HG02642 (cell line): ENCODE results near the gene CDC26.
A peak's percentile ranks its signal among the peaks of the same experiment; 100 is the strongest.
"Not testable (repeated sequence)": the region's sequence is repeated elsewhere in the genome, so short reads cannot be mapped to it uniquely, and the experiment has no call there.

Experiments used
- ATAC-seq: cut with Tn5 transposase; IDR thresholded peaks from one replicate; pipeline ENCODE4 v1.9.1; 2021; ENCODE audit warnings: mild to moderate bottlenecking; ENCODE audit not compliant: unreplicated experiment, poor library complexity

Gene CDC26

GRCh38 chr9:113296247-113296646, 20.9 kb upstream of the CDC26 start:
- ATAC-seq, result not testable (repeated sequence)

GRCh38 chr9:113293285-113293878, 18.0 kb upstream of the CDC26 start:
- ATAC-seq, result no peak

GRCh38 chr9:113290052-113290607, 14.8 kb upstream of the CDC26 start:
- no peak for ATAC-seq

- no peak for ATAC-seq
Observed at GRCh38 chr9:113289091-113289490, 13.7 kb upstream of the CDC26 start.

- ATAC-seq, result no peak
Observed at GRCh38 chr9:113281356-113281755, 6.0 kb upstream of the CDC26 start.

GRCh38 chr9:113278840-113279239, 3.5 kb upstream of the CDC26 start:
- ATAC-seq, result no peak

GRCh38 chr9:113274474-113275156, 757 bp downstream of the CDC26 start:
- peak; percentile 3 for ATAC-seq

GRCh38 chr9:113269871-113270270, 5.5 kb downstream of the CDC26 start:
- ATAC-seq, result no peak

GRCh38 chr9:113269355-113269754, 6.0 kb downstream of the CDC26 start:
- no peak for ATAC-seq

- ATAC-seq, result no peak
Observed at GRCh38 chr9:113267911-113268566, 7.3 kb downstream of the CDC26 start.

- ATAC-seq, result no peak
Observed at GRCh38 chr9:113266174-113266573, 9.2 kb downstream of the CDC26 start.

GRCh38 chr9:113261917-113262671, 13.3 kb downstream of the CDC26 start:
- no peak for ATAC-seq

GRCh38 chr9:113258282-113258681, 17.1 kb downstream of the CDC26 start:
- no peak for ATAC-seq

- no peak for ATAC-seq
Observed at GRCh38 chr9:113257863-113258262, 17.5 kb downstream of the CDC26 start.

GRCh38 chr9:113255438-113255837, 19.9 kb downstream of the CDC26 start:
- no peak for ATAC-seq

- no peak for ATAC-seq
Observed at GRCh38 chr9:113254991-113255390, 20.4 kb downstream of the CDC26 start.

GRCh38 chr9:113250807-113251206, 24.6 kb downstream of the CDC26 start:
- no peak for ATAC-seq

- ATAC-seq, result not testable (repeated sequence)
Observed at GRCh38 chr9:113249661-113250060, 25.7 kb downstream of the CDC26 start.

GRCh38 chr9:113247640-113248039, 27.7 kb downstream of the CDC26 start:
- ATAC-seq, result no peak

- no peak for ATAC-seq
Observed at GRCh38 chr9:113246928-113247327, 28.4 kb downstream of the CDC26 start.

GRCh38 chr9:113245894-113246293, 29.5 kb downstream of the CDC26 start:
- no peak for ATAC-seq
